Fibroblast of gingiva (primary cell): ENCODE measurements around the gene KLHL2.
"Not testable (repeated sequence)": the region's sequence is repeated elsewhere in the genome, so short reads cannot be mapped to it uniquely, and the experiment has no call there.

ENCODE experiments used
- DNase-seq: peaks from one replicate; pipeline ENCODE4 v3.0.0-alpha.2; 2011; ENCODE audit warnings: low read depth

The KLHL2 gene

DNA sequence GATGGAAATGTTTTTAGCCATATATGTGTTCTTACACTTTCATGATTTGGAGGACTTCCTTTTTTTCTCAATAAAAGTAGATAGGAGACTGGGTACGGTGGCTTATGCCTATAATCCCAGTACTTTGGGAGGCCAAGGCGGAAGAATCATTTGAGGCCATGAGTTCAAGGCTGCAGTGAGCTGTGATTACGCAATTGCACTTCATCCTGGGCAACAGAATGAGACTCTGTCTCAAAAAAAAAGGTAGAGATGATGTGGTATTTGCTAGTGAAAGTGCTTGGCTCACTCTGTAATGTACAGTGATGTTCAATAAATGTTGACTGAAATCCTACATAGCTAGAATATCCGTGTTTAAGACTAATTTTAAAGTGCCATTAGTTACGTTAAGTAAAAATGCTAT, 27.4 kb downstream of the KLHL2 start:
- DNase-seq = no peak

DNA sequence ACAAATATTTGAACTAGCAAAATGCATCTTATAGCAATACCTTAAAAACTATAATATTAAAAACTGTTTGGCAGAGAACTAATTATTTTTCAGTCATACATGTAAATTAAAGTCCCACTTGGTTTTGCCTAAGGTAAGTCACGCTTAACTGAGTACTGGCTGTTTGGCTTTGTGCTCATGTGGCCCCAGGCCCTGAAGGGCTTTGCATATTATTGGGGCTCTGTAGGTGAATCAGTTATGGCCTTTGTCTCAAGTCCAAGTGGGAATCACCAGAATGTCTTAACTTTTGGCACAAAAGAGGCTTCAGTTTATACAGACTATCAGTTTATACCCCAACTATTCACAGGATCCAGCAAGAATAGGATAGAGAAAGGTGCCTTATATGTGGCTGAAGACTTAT, 29.5 kb downstream of the KLHL2 start:
- DNase-seq = not testable (repeated sequence)

DNA sequence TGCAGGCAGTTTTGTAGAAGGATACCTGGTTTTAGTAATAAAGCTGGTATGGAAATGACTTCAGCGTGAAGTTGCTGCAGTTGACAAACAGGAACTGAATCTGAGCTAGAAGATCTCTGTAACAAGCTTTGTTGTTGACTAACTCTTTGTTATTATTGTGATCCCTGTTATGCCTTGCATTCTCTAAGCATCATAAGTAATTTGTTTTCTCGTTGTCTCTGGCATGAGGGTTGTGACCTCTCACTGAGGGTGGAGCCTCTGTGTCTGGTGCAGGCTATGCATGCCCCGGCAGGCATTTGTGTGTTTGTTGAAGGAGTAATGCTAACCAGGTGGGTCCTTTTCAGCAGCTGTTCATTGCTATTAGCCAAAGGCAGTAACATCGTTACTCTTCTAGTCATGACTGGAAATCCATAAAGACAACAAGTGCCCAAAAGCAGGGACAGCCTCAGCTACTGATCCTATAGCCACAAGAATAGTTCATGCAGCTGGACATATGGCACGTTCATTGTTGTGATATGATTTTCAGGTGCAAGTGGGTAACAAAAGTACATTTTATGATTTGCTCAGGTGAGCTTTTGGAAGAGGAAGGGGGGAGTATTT, 30.8 kb downstream of the KLHL2 start:
- DNase-seq = not testable (repeated sequence)

DNA sequence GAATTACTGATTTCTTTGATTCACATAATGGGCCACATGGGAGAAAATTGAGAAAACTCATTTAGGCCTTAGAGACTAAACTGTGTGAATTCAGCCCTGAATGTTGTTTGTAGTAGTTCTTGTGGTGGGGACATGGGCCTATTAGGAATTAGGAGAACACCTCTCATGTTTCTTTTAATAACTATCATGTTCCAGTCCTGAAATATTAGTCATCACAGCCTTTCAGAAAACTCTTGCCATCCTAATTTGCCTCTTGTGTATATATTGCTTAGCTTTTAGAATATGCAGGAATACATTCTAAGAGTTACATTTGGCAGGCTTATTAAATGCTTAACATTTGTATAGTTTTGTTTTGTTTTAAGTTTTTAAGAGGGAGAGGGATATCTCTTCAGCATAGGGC, 33.4 kb downstream of the KLHL2 start:
- peak; percentile 21 for DNase-seq

DNA sequence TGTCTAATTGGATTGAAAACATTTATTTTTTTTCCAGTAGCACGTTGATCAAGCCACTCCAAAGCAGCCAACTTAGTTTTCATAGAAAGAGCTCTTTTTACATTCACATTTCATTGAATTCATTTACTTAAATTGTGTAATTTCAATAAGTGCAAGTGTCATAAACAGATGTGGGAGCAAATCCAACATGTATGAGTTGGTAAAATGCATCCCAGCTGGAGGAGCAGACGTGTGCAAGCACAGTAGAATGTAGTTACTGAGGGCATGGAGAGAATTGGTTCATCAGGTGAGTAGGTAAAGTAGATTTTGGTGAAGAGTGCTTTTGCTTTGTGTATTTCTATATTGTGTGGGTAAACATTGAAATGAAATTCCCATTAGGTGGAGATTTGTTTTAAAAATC, 36.8 kb downstream of the KLHL2 start:
- peak; percentile 67 for DNase-seq

DNA sequence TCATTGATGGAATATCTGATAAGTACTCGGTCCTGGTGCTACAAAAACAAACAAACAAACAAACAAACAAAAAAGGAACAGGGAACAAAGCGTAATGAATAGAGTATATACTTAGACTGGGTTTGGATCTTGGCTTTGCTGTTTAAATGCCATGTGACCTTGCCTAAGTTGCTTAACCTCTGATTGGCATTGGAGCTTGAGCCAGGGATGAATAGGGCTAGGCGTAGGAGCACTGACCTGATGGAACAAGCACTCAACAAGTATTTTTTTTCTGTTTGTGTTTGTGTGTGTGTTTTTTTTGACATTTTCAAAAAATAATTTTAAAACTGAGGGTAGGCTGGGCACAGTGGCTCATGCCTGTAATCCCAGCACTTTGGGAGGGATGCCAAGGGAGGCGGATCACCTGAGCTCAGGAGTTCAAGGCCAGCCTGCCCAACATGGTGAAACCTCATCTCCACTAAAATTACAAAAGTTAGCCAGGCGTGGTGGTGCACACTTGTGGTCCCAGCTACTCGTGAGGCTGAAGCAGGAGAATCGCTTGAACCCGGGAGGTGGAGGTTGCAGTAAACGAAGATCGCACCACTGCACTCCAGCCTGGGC, 37.3 kb downstream of the KLHL2 start:
- not testable (repeated sequence) for DNase-seq

DNA sequence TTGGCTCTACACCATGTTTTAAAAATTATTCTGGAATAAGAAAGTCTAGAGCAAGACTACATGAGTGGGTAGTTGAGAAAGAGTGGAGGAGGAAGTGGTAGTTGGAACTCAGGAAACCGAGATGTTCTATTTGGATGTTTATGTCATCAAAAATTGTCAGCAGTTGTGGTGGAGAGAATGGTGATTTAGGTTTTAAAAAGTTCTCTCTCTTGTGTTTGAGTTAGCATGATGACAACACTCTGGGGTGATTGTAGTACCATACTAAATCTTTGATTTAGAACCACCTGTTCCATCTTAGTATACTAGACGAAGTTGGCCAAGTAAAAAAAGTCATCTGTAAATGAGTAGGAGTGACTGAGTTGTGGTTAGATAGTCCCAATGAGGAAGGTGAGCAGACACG, 40.7 kb downstream of the KLHL2 start:
- DNase-seq = no peak

DNA sequence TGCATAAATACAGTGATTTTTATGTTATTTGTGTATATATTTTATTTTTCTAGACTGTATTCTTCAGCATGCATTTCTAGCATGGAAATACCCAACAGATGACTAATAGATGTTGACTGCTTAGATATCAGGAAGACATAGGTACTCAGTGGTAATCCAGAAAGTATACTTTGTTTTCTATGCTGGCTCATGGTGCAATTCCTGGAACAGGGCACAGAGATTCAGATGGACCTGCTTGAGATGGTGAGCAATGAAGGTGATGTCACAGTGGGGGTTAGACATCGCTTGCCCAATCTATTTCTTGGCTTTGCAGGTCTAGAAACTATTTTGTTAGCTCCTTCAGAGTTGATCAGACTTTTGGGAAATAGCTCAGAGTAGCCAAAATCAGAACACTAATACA, 41.5 kb downstream of the KLHL2 start:
- not testable (repeated sequence) for DNase-seq

DNA sequence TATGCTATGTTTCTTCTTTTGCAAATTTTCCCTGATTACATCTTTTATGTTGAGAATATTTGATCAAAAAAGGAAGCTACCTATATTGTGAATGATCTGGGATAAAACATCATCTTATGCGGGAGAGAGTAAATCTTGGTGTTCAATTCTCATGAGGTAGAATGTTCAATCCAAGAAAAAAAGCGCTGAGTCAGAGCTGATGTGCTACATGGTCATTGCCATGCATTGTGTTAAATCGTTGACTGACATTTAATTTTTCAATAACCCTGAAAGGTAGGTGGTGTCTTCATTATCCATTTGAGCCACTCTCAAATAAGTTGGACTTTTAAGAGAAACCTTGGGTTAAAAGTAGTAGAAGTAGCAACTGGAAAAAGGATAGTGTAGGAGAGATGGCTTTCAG, 47.4 kb downstream of the KLHL2 start:
- not testable (repeated sequence) for DNase-seq

DNA sequence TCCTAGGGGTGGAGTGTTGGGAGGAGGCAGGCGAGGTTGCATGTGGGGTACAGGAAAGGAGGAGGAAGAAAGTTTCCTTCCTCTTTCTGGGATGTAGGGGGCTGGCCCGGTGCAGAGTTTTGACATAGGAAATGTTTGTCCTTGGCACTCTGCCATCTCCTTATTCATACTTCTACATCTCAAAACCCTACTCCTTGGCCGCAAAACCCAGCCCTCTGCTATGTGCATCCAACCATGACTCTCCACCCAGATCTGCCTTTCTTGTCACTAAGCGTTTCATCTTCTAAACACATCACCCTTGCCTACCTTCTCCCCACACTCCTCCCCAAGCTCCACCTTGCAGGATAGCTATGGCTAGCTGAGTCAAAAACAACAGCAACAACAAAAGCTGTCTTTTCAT, 48.1 kb downstream of the KLHL2 start:
- peak; percentile 32 for DNase-seq

DNA sequence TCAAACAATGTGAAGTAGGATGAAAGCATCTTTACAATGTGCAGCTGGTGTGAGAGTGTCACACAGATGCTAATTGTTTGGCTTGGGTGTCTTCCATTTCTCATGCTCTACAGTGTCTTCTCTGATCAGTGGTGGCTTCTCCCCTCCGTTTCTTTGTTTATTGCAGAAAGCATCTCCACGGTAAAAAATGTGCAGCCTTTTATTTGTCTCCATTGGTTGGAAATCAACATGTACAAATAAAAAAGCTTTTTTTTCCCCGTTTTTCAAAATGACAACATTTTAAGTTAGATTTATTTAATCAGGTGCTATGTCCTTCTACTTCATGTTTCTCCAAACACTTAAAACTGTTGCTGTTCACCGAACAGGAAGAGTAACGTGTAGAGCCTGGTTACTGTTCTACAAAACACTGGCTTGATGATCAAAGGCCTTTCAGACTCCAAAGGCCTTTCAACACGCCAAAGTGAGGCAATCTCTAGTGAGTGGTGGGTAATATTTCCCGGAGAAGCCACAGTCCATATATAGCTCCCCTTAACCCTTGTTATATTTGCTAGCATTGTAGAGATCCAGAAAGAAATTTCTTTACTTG, 48.8 kb downstream of the KLHL2 start:
- DNase-seq = not testable (repeated sequence)

DNA sequence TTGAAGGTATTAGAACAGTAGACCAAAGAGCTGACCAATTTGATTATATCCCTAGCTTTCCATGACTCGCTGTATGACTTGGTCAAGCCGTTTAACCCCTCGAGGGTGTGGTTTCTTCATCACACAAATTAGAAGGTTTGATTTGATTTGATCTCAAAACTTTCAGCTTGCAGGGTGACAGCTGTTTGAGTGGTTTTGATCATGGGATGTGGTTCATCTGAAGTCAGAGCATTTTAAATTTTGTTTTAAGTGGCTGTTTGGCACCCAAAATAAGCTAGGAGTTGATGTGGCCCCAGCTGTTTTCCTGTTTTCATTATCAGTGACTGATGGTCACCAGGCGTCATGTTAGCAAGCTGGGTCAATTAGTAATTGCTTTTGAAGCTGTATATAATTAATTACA, 52.4 kb downstream of the KLHL2 start:
- DNase-seq = not testable (repeated sequence)

DNA sequence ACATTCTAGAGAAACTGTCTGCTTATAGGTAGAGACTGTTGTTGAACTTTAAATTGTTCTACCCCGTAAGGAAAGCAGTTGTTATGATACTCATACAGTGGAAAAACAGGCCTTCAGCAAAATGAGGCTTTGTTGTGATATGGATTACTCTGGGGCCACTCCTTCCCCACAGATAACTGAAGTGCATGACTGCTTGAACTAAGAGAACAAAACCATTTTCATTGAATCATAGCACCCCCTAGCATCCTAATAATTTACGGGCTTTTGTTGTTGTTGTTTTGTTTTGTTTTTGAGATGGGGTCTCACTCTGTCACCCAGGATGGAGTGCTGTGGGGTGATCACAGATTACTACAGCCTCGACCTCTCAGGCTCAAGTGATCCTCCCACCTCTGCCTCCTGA, 54.9 kb downstream of the KLHL2 start:
- not testable (repeated sequence) for DNase-seq

DNA sequence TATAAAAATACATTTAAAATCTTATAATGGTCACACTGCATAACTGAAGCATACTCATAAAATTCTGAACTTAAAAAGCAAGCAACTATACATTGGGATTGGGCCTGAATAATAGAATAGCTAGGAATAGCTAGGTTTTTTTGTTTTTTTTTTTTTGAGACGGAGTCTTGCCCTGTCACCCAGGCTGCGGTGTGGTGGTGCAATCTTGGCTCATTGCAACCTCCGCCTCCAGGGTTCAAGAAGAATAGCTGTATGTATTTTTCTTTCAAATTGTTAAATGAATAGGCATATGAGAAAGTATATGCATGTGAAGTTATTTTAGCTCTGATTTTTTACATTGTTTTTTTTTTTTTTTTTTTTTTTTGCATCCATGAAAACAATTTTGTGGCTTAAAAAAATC, 56.1 kb downstream of the KLHL2 start:
- not testable (repeated sequence) for DNase-seq

DNA sequence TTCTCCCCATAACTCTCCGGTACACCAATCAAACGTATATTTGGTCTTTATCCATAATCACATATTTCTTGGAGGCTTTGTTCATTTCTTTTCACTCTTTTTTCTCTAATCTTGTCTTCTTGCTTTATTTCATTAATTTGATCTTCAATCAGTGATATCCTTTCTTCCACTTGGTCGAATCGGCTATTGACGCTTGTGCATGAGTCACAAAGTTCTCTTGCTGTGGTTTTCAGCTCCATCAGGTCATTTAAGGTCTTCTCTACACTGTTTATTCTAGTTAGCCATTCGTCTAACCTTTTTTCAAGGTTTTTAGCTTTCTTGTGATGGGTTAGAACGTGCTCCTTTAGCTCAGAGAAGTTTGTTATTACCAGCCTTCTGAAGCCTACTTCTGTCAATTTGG, 62.6 kb downstream of the KLHL2 start:
- not testable (repeated sequence) for DNase-seq

DNA sequence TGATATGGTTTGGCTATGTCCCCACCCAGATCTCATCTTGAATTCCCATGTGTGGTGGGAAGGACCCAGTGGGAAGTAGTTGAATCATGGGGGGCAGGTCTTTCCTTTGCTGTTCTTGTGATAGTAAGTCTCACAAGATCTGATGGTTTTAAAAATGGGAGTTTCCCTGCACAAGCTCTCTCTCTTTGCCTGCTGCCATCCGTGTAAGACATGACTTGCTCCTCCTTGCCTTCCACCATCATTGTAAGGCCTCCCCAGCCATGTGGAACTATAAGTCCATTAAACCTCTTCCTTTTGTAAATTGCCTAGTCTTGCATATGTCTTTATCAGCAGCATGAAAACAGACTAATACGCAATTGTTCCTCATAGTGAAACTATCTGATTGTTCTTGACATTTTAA, 66.1 kb downstream of the KLHL2 start:
- not testable (repeated sequence) for DNase-seq

DNA sequence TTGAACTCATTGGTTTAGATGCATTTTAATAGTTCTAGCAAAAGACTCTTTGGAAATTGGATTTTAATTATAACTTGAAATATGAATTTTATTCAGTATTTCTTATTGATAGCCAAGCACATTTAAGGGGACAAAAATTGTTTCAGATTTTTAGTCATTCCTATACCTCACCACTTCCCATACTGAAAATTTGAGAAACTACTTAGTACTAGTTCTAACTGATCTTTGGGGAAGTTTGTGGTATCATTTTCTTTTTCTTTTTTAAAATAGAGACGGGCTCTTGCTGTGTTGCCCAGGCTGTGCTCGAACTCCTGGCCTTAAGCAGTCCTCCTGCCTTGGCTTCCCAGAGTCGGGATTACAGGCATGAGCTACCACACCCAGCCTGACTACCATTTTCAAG, 68.0 kb downstream of the KLHL2 start:
- DNase-seq = not testable (repeated sequence)

DNA sequence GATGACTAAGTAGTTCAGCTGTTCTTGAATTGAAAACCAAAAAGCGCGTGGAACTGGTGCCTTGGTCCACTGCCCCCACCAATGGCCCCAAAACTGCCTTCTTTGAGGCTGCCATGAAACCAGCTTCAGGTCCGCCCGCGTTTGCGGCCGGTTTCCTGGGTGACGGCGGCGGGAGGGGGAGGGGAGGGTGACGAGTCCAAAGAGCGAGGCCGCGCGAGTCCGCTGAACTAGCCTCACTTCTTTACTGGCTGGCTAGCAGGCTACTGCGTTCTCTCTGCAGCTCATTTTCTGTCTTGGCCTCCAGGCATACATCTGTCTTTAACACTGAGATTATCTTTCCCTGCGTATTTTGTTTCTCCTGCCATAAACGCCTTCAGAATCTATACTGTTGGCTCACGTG, 72.2 kb downstream of the KLHL2 start:
- DNase-seq = peak; percentile 43

DNA sequence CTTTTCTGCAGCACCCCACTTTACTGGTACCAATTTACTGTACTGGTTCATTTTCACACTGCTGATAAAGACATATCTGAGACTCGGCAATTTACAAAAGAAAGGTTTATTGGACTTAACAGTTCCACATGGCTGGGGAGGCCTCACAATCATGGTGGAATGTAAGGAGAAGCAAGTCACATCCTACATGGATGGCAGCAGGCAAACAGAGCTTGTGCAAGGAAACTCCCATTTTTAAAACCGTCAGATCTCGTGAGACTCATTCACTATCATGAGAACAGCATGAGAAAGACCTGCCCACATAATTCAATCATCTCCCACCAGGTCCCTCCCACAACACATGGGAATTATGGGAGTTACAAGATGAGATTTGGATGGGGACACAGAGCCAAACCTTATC, 77.3 kb downstream of the KLHL2 start:
- DNase-seq = not testable (repeated sequence)

DNA sequence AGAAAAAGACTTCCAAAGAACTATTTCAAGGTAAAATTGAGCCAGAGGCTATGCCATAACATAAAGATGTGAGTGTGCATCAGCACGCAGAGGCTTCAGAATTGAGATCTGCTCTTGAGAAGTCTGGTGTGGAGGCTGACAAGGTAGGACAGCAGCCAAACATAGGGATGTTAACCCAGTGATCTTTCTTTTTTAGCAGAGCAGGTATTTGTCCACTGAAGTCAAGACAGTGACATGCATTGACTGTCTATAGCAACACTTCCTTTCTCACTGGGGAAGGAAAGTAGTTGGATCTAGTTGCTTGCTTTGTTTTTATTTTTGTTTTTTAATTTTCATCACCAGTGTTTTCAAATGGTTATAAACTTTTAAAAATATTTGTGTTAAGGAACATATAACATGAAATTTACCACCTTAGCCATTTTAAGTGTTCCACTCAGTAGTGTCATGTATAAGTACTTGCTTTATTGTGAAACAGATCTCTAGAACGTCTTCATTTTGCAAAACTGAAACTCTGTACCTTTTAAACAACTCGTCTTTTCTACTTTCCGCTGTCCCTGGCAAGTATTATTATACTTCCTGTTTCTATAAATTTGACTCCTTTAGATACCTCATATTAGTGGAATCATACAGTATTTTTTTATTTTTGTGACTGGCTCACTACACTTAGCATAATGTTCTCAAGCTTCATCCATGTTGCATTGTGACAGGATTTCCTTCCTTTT, 79.4 kb downstream of the KLHL2 start:
- DNase-seq = not testable (repeated sequence)

DNA sequence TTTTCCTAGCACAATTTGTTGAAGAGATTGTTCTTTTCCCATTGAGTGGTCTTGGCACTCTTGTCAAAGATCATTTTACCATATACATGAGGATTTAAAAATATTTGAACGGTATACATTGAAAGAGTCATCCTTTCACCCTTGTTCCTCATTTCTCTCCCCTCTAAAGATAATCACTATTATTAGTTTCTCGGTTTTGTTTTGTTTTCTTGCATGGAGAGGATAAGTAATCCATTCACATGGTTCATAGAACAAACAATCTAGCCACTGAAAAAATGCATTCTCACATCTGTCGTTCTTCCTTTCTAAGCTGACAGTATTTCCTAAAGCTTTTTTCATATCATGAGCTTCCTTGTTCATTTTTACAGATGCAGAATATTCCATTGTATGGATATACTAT, 80.9 kb downstream of the KLHL2 start:
- DNase-seq = no peak

DNA sequence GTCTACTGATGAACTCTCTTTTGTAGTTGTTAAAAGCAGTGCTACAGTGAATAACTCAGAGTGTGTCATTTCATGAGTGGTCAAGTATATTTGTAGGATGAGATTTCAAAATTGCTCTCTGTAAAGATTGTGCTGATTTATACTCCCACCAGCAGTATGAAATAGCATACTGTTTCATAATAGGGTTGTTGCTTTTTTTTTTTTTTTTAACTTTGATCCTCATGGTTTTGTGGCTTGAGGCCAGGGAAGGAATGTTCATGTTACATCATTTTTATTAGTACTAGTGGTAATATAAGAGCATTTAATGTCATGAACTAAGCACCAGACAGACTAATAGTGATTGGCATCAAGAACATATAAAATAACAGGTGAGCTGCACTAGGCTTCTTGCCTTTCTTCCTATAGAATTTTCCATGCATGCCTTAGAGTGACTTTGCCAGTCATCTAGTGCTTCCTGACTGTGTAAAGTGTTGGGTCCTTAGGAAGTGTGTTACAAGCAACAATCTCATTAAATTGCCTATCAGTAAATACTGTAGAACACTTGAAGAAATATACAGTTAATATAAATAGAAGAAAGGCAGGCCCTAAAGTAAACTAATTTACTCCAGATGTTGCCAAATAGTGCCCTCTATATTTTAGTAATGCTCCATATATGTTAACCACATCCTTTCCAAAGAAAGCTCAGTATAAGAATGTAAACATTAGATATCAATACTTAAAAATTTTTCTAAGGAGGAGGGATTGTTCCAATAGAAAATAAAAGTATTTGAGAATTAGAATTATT, 81.5 kb downstream of the KLHL2 start:
- peak; percentile 69 for DNase-seq
